Measurements from ENCODE around the gene ZNF766.
A peak's percentile ranks its signal among the peaks of the same experiment; 100 is the strongest.

GRCh38 chr19:52336117-52336790, 66.9 kb downstream of the ZNF766 start, which contains the start of gene ZNF610:
- TF ChIP-seq MAX (IDR thresholded peaks at IDR 0.05) (0 out of 2 replicates have a peak, but pooled peaks have one; percentile 18), RAD21 (IDR thresholded peaks at IDR 0.05; ENCODE audit: low read depth) (no peak), EP300 (IDR thresholded peaks at IDR 0.05; ENCODE audit: borderline replicate concordance) (no peak), TEAD4 (IDR thresholded peaks at IDR 0.05) (no peak), REST (IDR thresholded peaks at IDR 0.05; ENCODE audit: low read depth) (no peak), TAF1 (IDR thresholded peaks at IDR 0.05; ENCODE audit: low read depth) (no peak), CEBPB (IDR thresholded peaks at IDR 0.05) (no peak), NFIC (IDR thresholded peaks at IDR 0.05) (no peak), YY1 (IDR thresholded peaks at IDR 0.05; ENCODE audit: low read depth) (no peak), USF1 (IDR thresholded peaks at IDR 0.05) (no peak), CREB1 (IDR thresholded peaks at IDR 0.05; ENCODE audit: low read depth) (no peak), EGR1 (IDR thresholded peaks at IDR 0.05) (no peak)
